AG09309 (cell line): ENCODE measurements around the gene C16orf87.

Source experiments
- DNase-seq: peaks from one replicate; pipeline ENCODE4 v3.0.0-alpha.2; 2010; ENCODE audit warnings: low read depth
- H3K4me3 ChIP-seq: 2 replicates; pipeline ENCODE4 v1.5.1; 2011; ENCODE audit warnings: mild to moderate bottlenecking, low read depth, low read length, moderate library complexity; ENCODE audit not compliant: control insufficient read depth
- TF ChIP-seq, protein P1 (sequence below): IDR thresholded peaks from 2 replicates; pipeline ENCODE4 v1.5.1; 2011; ENCODE audit warnings: mild to moderate bottlenecking, low read depth, low read length, inconsistent platforms; ENCODE audit not compliant: insufficient read depth, control insufficient read depth; ENCODE audit errors: missing control alignments

The C16orf87 gene

DNA sequence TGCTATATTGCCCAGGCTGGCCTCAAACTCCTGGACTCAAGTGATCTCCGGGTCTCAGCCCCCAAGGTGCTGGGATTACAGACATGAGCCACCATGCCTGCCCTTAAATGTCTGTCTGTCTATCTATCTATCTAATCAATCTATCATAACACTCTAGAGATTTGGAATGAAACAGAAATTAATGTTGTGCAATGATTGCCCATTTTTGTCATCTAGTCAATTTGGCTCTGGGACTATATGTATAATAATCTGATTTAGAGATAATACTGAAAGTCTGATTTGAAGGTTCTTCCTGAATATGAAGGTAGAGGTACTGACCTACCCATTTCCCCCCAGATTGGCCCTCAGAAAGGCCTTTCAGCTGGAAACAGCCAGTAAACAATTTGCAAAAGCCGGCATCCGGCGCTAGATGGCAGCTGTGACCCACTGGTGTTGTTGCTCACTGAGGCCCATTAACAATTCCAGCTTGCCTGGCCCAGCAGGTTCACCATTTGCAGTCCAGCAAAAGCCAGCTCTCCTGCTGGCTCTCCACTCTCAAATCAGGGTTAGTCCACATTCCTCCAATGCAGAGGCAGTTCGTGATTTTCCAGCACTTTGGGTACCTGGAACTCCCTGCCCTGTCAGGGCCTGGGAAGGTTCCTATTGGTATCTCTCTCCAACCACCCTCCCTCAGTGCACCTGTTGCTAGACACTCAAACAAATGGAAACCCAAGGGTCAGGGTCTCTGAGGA lies 22.9 kb upstream of the C16orf87 start:
- TF ChIP-seq, protein P1, sequence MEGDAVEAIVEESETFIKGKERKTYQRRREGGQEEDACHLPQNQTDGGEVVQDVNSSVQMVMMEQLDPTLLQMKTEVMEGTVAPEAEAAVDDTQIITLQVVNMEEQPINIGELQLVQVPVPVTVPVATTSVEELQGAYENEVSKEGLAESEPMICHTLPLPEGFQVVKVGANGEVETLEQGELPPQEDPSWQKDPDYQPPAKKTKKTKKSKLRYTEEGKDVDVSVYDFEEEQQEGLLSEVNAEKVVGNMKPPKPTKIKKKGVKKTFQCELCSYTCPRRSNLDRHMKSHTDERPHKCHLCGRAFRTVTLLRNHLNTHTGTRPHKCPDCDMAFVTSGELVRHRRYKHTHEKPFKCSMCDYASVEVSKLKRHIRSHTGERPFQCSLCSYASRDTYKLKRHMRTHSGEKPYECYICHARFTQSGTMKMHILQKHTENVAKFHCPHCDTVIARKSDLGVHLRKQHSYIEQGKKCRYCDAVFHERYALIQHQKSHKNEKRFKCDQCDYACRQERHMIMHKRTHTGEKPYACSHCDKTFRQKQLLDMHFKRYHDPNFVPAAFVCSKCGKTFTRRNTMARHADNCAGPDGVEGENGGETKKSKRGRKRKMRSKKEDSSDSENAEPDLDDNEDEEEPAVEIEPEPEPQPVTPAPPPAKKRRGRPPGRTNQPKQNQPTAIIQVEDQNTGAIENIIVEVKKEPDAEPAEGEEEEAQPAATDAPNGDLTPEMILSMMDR: peak; percentile 92
- peak; percentile 32 for DNase-seq
- no peak overlapping the region for H3K4me3 ChIP-seq

DNA sequence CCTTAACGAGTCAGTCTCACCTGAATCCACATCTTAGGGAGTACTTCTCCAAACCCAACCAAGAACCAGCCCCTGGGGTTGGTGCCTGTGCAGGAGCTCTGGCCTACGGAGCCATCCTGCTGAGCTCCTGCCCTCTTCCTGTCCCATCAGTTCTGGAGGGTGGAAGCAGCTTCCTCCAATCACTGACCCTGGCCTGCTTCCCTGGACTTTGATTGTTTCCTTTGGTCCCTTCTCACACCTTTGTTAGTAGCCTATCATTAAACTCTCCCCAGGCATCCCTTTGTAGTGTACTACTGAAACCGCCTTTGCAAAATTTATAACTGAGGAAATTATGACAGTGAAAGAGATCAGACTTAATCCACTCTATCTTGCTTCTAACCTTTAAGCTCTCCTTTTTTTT lies 21.1 kb upstream of the C16orf87 start:
- DNase-seq: no peak
- TF ChIP-seq, protein P1: no peak
- no peak overlapping the region for H3K4me3 ChIP-seq

DNA sequence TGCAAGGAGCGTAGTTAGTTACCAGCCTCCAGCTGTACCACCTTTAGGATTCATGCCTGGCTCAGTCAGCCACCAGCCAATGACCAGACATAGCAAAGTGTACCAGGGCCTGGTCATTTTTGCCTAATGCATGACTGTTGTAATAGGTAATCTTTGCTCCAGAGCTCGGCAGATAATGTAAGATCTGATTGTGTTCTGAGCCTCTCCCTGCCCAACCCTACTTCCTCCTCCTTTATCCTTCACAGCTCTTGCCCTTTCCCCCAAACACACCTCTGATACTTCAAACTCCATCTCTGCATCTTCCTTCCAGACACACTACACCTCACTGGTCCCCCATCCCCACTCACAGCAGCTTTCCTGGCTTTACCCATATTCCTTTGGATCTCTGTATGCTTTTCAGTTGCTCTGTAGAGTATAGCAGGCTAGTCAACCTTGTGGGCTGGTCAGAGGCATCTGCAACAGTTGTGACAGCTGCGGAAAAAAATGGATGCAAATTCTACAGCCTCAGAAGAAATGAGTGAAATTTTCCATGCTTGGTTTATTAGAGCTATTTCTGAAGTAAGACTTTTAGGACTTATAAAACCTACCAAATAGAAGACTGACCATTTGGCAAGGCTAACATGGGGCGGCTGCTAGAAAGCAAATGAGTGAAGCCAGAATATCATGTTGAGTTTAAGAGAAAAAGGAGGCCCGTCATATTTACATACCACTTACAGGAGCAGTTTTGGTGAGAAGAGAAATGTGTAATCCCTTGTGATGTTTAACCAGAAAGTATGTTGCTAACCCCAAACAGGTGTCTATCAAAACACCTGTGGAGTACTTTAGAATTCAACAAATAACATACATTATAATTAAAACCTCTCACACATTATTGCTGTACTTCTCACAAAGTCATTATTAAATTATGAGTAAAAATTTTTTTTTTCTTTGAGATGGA lies 19.9 kb upstream of the C16orf87 start:
- DNase-seq: no peak
- no peak overlapping the region for H3K4me3 ChIP-seq
- TF ChIP-seq, protein P1: no peak

DNA sequence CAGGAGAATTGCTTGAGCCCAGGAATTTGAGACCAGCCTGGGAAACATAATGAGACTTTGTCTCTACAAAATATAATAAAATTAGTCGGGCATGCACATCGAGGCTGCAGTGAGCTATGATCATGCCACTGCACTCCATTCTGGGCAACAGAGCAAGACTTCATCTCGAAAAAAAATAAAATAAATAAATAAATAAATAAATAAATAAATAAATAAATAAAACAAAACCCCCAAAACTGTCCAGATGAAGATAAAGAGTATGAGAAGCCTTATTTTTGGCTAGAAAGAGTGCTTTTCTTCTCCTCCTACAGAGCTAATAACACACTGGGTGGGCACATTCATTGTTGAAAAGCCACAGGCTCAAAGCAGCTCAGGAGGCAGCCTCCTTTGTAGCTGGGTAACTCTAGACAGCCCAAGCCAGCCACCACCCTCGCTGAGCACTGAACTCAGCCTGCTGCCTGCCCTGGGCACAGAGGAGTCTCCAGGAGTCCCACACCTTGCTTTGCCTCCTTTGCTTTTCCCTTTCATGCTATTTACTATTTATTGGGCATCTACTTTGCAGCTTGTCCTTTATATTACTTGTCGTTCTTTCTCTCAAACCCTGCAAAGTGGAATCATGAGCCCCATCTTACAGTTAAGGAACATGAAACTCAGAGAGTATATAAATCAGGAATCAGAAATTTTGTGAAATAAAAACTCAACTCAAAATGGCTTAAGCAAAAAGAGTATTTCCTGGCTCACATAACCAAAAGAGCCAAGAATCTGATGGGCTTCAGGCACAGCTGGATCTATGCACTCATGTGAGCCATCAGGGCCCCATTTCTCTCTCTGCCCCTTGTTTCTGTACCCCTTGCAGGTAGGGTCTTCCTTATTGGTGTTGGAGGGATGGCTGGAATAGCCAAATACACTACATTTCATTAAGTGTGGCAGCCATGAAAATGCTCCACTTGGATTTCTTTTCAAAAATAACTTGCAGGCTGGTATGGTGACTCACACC lies 18.1 kb upstream of the C16orf87 start:
- TF ChIP-seq, protein P1: no peak
- DNase-seq: no peak
- no peak overlapping the region for H3K4me3 ChIP-seq

DNA sequence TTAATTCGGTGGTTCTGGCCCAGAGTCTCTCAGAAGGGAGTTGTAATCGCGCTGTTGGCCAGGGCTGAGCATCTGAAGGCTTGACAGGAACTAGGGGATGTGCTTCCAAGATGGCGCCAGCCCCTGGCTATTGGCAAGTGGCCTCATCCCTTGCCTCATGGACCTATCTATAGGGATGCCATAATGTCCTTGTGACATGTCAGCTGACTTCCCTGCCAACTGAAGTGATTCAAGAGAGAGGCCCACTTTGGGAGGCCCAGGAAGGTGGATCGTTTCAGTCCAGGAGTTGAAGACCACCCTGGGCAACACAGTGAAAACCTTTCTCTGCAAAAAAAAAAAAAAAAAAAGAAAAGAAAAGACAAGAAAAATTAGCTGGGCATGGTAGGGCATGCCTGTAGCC lies 15.0 kb upstream of the C16orf87 start:
- TF ChIP-seq, protein P1: no peak
- DNase-seq: no peak
- H3K4me3 ChIP-seq: no peak overlapping the region

DNA sequence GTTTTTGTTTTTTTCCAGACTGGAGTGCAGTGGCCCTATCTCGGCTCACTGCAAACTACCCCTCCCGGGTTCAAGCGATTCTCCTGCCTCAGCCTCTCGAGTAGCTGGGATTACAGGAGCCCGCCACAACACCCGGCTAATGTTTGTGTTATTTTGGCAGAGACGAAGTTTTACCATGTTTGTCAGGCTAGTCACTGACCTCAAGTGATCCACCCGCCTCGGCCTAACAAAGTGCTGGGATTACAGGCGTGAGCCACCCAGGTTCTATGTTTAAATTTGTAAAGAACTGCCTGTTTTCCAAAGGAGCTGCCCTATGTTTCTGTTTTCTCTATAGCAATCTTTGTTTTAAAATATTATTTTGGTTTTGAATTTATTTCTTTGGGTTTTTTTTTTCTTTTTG lies 13.8 kb upstream of the C16orf87 start:
- no peak for DNase-seq
- TF ChIP-seq, protein P1: no peak
- no peak overlapping the region for H3K4me3 ChIP-seq
